ENCODE measurements around the gene FOXO3.

The FOXO3 gene

GRCh38 chr6:108598305-108598863 is 37.7 kb downstream of the FOXO3 start:
- no peak for DNase-seq

GRCh38 chr6:108604156-108604555 is 43.4 kb downstream of the FOXO3 start:
- DNase-seq, result no peak

GRCh38 chr6:108606250-108606690 is 45.6 kb downstream of the FOXO3 start:
- DNase-seq, result no peak

GRCh38 chr6:108608453-108609275 is 47.9 kb downstream of the FOXO3 start:
- DNase-seq, result no peak

DNA sequence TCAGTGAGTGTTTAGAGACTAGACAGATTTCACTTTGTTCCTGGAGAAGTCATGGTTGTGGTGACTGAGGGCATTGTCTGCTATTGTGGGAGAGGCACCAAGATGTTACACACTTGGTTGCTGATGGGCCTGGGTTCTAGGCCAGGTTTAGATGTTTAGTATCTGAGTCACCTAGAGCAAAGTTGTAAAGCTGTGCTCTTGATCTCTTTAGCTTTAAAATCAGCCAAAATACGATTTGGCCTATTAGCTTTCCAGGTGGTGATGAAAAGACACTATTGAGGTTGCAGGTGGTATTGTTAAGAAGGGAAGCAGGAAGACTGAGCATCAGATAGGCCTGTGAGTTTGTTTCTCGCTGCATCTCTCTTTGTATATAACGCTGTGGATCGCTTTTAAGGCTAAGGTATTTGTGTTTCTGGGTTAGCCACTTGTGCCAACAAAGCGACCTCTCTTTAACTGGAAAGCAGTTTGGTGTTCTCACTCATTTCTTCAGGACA is 48.6 kb downstream of the FOXO3 start:
- DNase-seq, result no peak

GRCh38 chr6:108610270-108610839 is 49.6 kb downstream of the FOXO3 start:
- DNase-seq, result no peak

GRCh38 chr6:108610957-108611586 is 50.4 kb downstream of the FOXO3 start:
- DNase-seq, result no peak

DNA sequence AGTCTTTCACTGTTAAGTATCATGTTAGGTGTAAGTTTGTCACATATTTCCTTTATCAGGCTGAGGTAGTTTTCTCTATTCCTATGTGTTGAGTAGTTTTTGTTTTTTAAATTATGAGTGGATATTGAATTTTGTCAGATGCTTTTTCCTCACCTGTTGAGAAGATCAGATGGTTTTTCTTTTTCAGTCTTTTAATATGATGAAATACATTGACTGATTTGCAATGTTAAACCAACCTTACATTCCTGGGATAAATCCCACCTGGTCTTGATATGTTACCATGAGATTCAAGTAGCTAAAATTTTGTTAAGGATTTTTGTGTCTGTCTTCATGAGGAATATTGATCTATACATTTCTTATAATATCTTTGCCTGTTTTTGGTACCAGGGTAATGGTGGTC is 52.1 kb downstream of the FOXO3 start:
- DNase-seq, result no peak

DNA sequence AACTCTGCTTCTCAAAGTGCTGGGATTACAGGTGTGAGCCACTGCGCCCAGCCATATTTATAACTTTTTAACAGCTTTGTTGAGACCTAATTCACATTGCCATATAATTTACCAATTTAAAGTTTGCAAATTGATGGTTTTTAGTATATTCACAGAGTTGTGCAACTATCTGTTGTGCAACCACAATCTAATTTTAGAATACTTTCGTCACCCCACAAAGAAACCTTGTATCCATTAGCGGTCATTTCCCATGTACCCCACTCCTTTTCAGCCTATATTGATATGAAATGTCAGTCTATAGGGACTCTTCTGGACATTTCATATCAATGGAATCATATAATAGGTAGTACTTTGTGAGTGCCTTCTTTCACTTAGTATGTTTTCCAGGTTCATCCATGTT is 55.8 kb downstream of the FOXO3 start:
- no peak for DNase-seq

- no peak for DNase-seq
Measured at GRCh38 chr6:108616973-108617372, 56.3 kb downstream of the FOXO3 start.

DNA sequence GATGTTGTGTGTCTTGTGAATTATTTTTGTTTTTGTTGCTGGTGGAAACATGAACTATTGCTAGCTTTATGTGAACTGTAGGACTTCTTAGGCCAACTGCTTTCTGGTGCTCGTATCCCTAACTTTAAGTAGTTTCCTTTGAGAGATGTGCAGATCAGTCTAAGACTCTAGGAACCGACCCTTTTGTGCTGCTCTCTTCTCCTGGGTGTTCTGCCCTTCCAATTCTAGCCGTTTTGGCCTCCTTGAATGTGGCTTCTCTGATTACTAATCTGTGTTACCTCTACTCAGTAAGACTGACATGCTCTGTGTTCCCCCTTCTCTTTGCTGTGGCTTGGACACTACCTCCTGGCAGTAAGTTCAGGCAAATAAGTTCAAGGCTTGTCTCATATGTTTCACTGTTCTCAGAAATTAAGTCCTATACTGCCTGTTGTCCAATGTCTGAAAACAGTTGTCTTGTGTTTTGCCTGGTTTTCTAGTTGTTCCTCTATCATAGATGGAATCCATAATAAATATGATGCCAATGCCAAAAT is 58.0 kb downstream of the FOXO3 start:
- DNase-seq, result no peak

- no peak for DNase-seq
Measured at GRCh38 chr6:108619431-108620197, 58.9 kb downstream of the FOXO3 start.

- no peak for DNase-seq
Measured at GRCh38 chr6:108621117-108621516, 60.4 kb downstream of the FOXO3 start.

DNA sequence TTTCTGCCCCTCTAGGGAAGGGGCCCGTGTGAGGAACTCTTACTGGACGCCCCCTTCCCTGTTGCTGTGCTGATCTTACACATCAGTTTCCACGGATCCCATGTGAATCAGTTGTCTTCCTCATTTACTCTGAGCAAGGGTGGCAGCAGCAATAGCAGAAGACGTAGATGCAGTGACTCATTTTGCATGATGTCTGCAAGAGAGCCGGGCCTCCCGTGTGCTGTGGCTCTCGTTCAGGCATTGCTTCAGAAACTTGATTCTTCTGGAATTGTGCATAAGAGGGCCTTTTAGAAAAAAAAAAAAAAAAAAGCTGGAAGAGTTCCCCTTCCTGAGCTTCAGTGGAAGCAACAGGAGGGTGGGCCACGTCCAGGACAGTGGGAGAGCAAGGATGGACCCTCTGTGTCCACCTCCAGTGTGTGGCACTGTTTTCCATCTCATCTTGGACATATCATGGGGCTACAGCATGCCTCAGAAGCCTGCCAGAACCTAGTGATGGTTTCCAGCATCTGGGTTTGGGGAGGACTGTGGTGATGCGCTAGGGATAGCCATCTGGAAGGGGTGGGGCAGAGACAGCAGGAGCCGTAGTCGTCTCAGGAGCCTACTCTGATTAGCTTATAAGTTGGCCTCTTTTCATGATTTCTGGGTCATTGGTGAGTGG is 62.1 kb downstream of the FOXO3 start:
- no peak for DNase-seq

DNA sequence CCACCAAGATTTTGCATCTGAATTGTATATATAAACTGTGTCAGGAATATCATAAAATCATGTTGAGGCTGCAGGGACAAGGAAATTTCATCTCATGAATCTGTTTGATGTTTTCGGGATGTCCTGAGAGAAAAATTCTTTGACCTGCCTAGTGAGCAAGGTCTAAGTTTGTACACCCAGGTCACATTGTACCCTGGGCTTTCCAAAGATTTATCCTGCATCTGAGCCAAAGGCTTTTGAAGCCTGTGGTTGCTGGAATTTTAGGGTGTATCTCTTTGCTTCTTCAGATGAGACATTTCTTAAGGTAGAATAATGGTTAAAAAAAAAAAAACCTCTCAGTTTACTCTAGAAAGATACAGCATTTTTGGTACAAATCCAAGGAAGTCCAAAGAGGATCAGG is 63.3 kb downstream of the FOXO3 start:
- DNase-seq, result no peak

GRCh38 chr6:108625581-108625980 is 64.9 kb downstream of the FOXO3 start:
- no peak for DNase-seq

- no peak for DNase-seq
Measured at GRCh38 chr6:108626777-108627176, 66.1 kb downstream of the FOXO3 start.

GRCh38 chr6:108627692-108628550 is 67.2 kb downstream of the FOXO3 start:
- DNase-seq, result no peak

- no peak for DNase-seq
Measured at GRCh38 chr6:108630050-108630714, 69.5 kb downstream of the FOXO3 start.

DNA sequence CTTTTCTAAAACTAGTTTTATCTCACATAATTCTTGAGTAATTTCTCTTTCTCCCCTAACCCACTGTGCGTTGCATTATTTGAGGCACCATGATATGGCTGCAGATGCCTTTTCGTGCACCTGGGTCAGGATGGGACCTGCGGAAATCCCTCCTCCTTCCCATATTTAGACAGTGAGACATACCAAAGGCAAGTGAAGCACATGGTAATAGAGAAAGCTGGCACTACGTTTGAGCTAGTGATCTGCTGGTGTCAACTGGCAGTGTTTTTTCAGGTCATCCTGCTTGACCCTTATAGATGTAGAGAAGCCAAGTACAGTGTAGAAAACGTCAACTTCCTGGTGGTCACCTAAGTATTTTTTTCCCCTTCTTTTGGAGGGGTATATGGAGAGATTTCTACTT is 71.7 kb downstream of the FOXO3 start:
- no peak for DNase-seq

Measured in activated CD4-positive, alpha-beta T cell treated with anti-CD3 and anti-CD28 coated beads, Interleukin-2, amount 50 U/mL, for 1 hour (primary cell).